Measurements from ENCODE around the gene HPCAL1.

- no peak for TF ChIP-seq CTCF (IDR thresholded peaks at IDR 0.05)
- no peak for TF ChIP-seq EP300 (IDR thresholded peaks at IDR 0.05)
Observed at GRCh38 chr2:10414591-10414990, 111.9 kb downstream of the HPCAL1 start.
